Measurements from ENCODE around the gene UTS2R.
A peak's percentile ranks its signal among the peaks of the same experiment; 100 is the strongest.
"Not testable (repeated sequence)": the region's sequence is repeated elsewhere in the genome, so short reads cannot be mapped to it uniquely, and the experiment has no call there.

The UTS2R gene

DNA sequence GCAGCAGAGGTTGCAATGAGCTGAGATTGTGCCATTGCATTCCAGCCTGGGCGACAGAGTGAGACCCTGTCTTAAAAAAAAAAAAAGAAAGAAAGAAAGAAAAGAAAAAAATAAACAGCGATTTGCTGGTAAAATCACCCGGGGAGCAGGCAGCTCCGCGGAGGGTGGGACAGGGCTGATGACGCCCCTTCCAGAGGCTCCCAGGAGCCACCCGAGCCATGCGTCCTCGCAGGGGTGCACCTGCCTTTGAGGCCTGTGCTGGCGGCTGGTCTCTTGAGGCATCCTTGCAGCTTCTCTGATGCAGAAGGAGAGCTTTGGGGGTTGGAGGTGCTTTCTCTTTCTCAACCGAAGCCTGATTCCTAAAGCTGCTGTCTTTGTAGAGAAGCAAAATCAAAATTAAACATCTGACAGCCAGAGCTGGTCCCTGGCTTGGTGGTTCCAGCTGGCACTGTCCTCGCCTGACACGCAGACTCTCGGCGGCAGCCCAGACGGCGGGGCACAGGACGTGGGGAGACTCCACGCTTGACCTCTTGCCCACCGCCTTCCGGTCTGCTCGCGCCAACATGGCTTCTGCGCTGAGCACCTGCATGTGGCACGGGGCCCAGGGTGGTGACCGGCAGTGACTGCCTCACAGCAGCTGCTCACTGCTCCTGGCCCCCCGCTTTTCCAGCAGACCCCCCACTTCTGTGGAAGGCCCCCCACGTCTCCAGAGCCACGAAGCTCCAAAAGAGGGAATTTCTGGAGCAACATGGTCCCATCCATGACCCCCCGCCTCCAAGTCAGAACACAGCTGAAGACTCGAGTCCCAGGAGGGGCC lies 6.6 kb downstream of the UTS2R start:
- peak overlapping the region; percentile 84 for H3K14ac ChIP-seq (ENCODE audit: low read length)
- WGBS, 2 donors (ENCODE audit: extremely low coverage in 2 of 2, insufficient read length in 2 of 2, insufficient replicate concordance in 1 of 2): no CpG with 5 or more reads among the region's 31 CpGs

DNA sequence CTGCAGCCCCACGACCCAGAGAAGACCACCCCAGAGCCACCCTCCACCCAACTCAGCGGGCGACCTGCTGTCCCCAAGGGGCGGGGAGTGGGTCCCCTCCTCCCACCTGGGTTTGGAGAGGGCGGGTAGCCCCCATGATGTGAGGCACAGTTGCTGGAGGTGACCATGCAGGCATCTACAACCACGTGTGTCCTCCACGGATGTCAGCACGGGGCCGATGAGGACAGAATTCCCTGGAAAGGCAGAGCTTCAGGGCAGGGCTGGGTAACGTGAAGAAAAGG lies 7.1 kb downstream of the UTS2R start:
- Histone ChIP-seq H2AFZ (ENCODE audit: low read length) (no peak overlapping the region), H2BK120ac (ENCODE audit: low read depth, low read length) (no peak overlapping the region)

More for the DNA sequence above, 6.6 kb downstream of the UTS2R start:
- Histone ChIP-seq H4K8ac (ENCODE audit: low read depth, low read length) (no peak overlapping the region), H3K27ac (replicated peaks; ENCODE audit: low read length) (no peak overlapping the region), H3K4me2 (ENCODE audit: insufficient read depth, low read length, poor library complexity, severe bottlenecking) (no peak overlapping the region), H3K27me3 (ENCODE audit: control insufficient read depth in 3 of 3, insufficient read depth in 3 of 3, low read depth in 1 of 3, low read length in 3 of 3) (peaks cover 0 to 15% (median 3%) of the 10 kb centered on the region in 3 experiments), H3K23ac (ENCODE audit: low read depth, low read length, poor library complexity) (peak overlapping the region; percentile 68), H2BK120ac (ENCODE audit: low read depth, low read length) (no peak overlapping the region), H2AK5ac (ENCODE audit: low read depth, low read length) (peak overlapping the region; percentile 96), H2BK15ac (ENCODE audit: low read length) (peak overlapping the region; percentile 88), H4K91ac (ENCODE audit: low read depth, low read length, poor library complexity) (no peak overlapping the region), H3K9me3 (replicated peaks in 1 of 2; ENCODE audit: control insufficient read depth in 2 of 2, insufficient read depth in 1 of 2, low read depth in 1 of 2, low read length in 2 of 2) (peaks cover 0 to 5% of the 10 kb centered on the region in 2 donors), H3K36me3 (replicated peaks in 1 of 2; ENCODE audit: control insufficient read depth in 2 of 2, insufficient read depth in 2 of 2, low read length in 2 of 2) (no peaks in the 10 kb centered on the region), H2AFZ (ENCODE audit: low read length) (no peak overlapping the region), H3K4me1 (ENCODE audit: control insufficient read depth in 2 of 2, insufficient read depth in 1 of 2, low read depth in 1 of 2, low read length in 2 of 2) (peaks cover 4% of the 10 kb centered on the region in 2 donors), H3K18ac (ENCODE audit: low read length) (peak overlapping the region; percentile 53), H2BK12ac (ENCODE audit: low read length) (no peak overlapping the region), H3K9ac (ENCODE audit: low read depth, low read length, poor library complexity) (no peak overlapping the region), H2BK5ac (ENCODE audit: low read length) (no peak overlapping the region), H3K79me1 (ENCODE audit: low read depth, low read length) (peaks cover 4% of the 10 kb centered on the region), H3K4ac (ENCODE audit: low read length) (no peak overlapping the region), H3K4me3 (ENCODE audit: low read length in 2 of 2) (no peak overlapping the region)
- no peak for DNase-seq (ENCODE audit: low spot score)

DNA sequence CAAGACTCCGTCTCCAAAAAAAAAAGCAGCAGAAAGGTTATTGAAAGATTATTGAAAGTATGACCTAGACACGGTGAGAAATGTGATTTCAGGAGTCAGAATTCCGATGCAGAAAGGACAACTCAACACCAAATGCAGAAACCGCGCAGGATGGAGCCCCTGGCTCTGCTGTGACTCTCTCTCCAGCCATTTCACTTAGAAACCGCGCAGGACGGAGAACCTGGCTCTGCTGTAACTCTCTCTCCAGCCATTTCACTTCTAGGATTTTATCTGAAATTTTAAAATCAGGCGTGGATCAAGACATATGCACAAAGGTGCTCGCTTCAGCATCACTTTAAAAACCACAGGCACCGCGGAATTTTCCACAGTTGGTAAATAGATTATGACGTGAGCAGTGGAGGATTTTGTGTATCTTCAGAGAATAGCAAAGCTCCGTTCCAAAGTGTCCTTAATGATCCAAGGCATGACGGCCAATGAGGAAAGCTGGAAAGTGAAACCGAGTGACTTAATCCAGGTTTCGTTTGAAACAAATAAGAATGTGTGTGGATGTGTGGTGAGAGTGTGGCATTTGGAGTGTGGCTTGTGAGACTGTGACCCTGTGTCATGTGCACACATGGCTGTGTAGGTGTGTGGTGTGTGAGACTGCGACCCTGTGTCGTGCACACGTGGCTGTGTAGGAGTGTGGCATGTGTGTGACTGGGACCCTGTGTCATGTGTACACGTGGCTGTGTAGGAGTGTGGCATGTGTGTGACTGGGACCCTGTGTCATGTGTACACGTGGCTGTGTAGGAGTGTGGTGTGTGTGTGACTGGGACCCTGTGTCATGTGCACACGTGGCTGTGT lies 9.5 kb downstream of the UTS2R start:
- no CpG with 5 or more reads among the region's 23 CpGs for WGBS, 2 donors (ENCODE audit: extremely low coverage in 2 of 2, insufficient read length in 2 of 2, insufficient replicate concordance in 1 of 2)
- peaks cover 15 to 26% of the 10 kb centered on the region in 2 donors for H3K4me1 ChIP-seq (ENCODE audit: control insufficient read depth in 2 of 2, insufficient read depth in 1 of 2, low read depth in 1 of 2, low read length in 2 of 2)

More for the DNA sequence above, 7.1 kb downstream of the UTS2R start:
- H3K4me3 ChIP-seq (ENCODE audit: low read length in 2 of 2): no peak overlapping the region
- WGBS, 2 donors (ENCODE audit: extremely low coverage in 2 of 2, insufficient read length in 2 of 2, insufficient replicate concordance in 1 of 2): no CpG with 5 or more reads among the region's 10 CpGs
- H3K27ac ChIP-seq (replicated peaks; ENCODE audit: low read length): no peak overlapping the region
- H3K23ac ChIP-seq (ENCODE audit: low read depth, low read length, poor library complexity): peak overlapping the region; percentile 68
- H3K27me3 ChIP-seq (ENCODE audit: control insufficient read depth in 3 of 3, insufficient read depth in 3 of 3, low read depth in 1 of 3, low read length in 3 of 3): peaks cover 0 to 15% (median 0%) of the 10 kb centered on the region in 3 experiments
- no peak for DNase-seq (ENCODE audit: low spot score)
- peak overlapping the region; percentile 96 for H2AK5ac ChIP-seq (ENCODE audit: low read depth, low read length)
- no peak overlapping the region for H2BK12ac ChIP-seq (ENCODE audit: low read length)
- peaks cover 0 to 5% of the 10 kb centered on the region in 2 donors for H3K9me3 ChIP-seq (replicated peaks in 1 of 2; ENCODE audit: control insufficient read depth in 2 of 2, insufficient read depth in 1 of 2, low read depth in 1 of 2, low read length in 2 of 2)
- H3K79me1 ChIP-seq (ENCODE audit: low read depth, low read length): peaks cover 4% of the 10 kb centered on the region
- H3K4me2 ChIP-seq (ENCODE audit: insufficient read depth, low read length, poor library complexity, severe bottlenecking): no peak overlapping the region
- peak overlapping the region; percentile 87 for H3K18ac ChIP-seq (ENCODE audit: low read length)
- H2BK5ac ChIP-seq (ENCODE audit: low read length): no peak overlapping the region
- no peak overlapping the region for H4K91ac ChIP-seq (ENCODE audit: low read depth, low read length, poor library complexity)
- peak overlapping the region; percentile 2 for H3K9ac ChIP-seq (ENCODE audit: low read depth, low read length, poor library complexity)
- no peak overlapping the region for H3K4ac ChIP-seq (ENCODE audit: low read length)
- peak overlapping the region; percentile 88 for H2BK15ac ChIP-seq (ENCODE audit: low read length)
- peaks cover 4 to 7% of the 10 kb centered on the region in 2 donors for H3K4me1 ChIP-seq (ENCODE audit: control insufficient read depth in 2 of 2, insufficient read depth in 1 of 2, low read depth in 1 of 2, low read length in 2 of 2)
- H3K36me3 ChIP-seq (replicated peaks in 1 of 2; ENCODE audit: control insufficient read depth in 2 of 2, insufficient read depth in 2 of 2, low read length in 2 of 2): no peaks in the 10 kb centered on the region
- H3K14ac ChIP-seq (ENCODE audit: low read length): peak overlapping the region; percentile 84
- H4K8ac ChIP-seq (ENCODE audit: low read depth, low read length): no peak overlapping the region

DNA sequence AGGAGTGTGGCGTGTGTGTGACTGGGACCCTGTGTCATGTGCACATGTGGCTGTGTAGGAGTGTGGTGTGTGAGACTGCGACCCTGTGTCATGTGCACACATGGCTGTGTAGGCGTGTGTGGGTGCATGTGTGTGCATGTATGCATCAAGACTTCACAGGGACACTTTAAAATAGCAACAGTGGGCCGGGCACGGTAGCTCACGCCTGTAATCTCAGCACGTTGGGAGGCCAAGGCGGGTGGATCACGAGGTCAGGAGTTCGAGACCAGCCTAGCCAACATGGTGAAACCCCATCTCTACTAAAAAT lies 10.1 kb downstream of the UTS2R start:
- not testable (repeated sequence) for H3K4ac ChIP-seq (ENCODE audit: low read length); H3K79me1 ChIP-seq (ENCODE audit: low read depth, low read length); H3K9ac ChIP-seq (ENCODE audit: low read depth, low read length, poor library complexity); H2BK5ac ChIP-seq (ENCODE audit: low read length); H2BK120ac ChIP-seq (ENCODE audit: low read depth, low read length); H2AK5ac ChIP-seq (ENCODE audit: low read depth, low read length); H3K27ac ChIP-seq (replicated peaks; ENCODE audit: low read length); H4K8ac ChIP-seq (ENCODE audit: low read depth, low read length); H2BK15ac ChIP-seq (ENCODE audit: low read length); H4K91ac ChIP-seq (ENCODE audit: low read depth, low read length, poor library complexity); H2AFZ ChIP-seq (ENCODE audit: low read length); H3K4me3 ChIP-seq (ENCODE audit: low read length in 2 of 2); H3K9me3 ChIP-seq (replicated peaks in 1 of 2; ENCODE audit: control insufficient read depth in 2 of 2, insufficient read depth in 1 of 2, low read depth in 1 of 2, low read length in 2 of 2); DNase-seq (ENCODE audit: low spot score); H3K36me3 ChIP-seq (replicated peaks in 1 of 2; ENCODE audit: control insufficient read depth in 2 of 2, insufficient read depth in 2 of 2, low read length in 2 of 2); H3K27me3 ChIP-seq (ENCODE audit: control insufficient read depth in 3 of 3, insufficient read depth in 3 of 3, low read depth in 1 of 3, low read length in 3 of 3); H3K4me2 ChIP-seq (ENCODE audit: insufficient read depth, low read length, poor library complexity, severe bottlenecking); H2BK12ac ChIP-seq (ENCODE audit: low read length)
- H3K4me1 ChIP-seq (ENCODE audit: control insufficient read depth in 2 of 2, insufficient read depth in 1 of 2, low read depth in 1 of 2, low read length in 2 of 2): peaks cover 17 to 25% of the 10 kb centered on the region in 2 donors
- peak overlapping the region; percentile 22 for H3K23ac ChIP-seq (ENCODE audit: low read depth, low read length, poor library complexity)
- WGBS, 2 donors (ENCODE audit: extremely low coverage in 2 of 2, insufficient read length in 2 of 2, insufficient replicate concordance in 1 of 2): no CpG with 5 or more reads among the region's 10 CpGs
- H3K14ac ChIP-seq (ENCODE audit: low read length): peak overlapping the region; percentile 28
- H3K18ac ChIP-seq (ENCODE audit: low read length): peak overlapping the region; percentile 1

More for the DNA sequence above, 9.5 kb downstream of the UTS2R start:
- H3K4me2 ChIP-seq (ENCODE audit: insufficient read depth, low read length, poor library complexity, severe bottlenecking): no peak overlapping the region
- H4K8ac ChIP-seq (ENCODE audit: low read depth, low read length): no peak overlapping the region
- no peaks in the 10 kb centered on the region for H3K79me1 ChIP-seq (ENCODE audit: low read depth, low read length)
- H3K36me3 ChIP-seq (replicated peaks in 1 of 2; ENCODE audit: control insufficient read depth in 2 of 2, insufficient read depth in 2 of 2, low read length in 2 of 2): no peaks in the 10 kb centered on the region
- H2BK12ac ChIP-seq (ENCODE audit: low read length): no peak overlapping the region
- H3K18ac ChIP-seq (ENCODE audit: low read length): peak overlapping the region; percentile 1
- H3K23ac ChIP-seq (ENCODE audit: low read depth, low read length, poor library complexity): peak overlapping the region; percentile 22
- H3K4me3 ChIP-seq (ENCODE audit: low read length in 2 of 2): no peak overlapping the region
- H3K4ac ChIP-seq (ENCODE audit: low read length): no peak overlapping the region
- no peak overlapping the region for H4K91ac ChIP-seq (ENCODE audit: low read depth, low read length, poor library complexity)
- no peak overlapping the region for H3K27ac ChIP-seq (replicated peaks; ENCODE audit: low read length)
- no peak for DNase-seq (ENCODE audit: low spot score)
- no peak overlapping the region for H2BK120ac ChIP-seq (ENCODE audit: low read depth, low read length)
- H2AK5ac ChIP-seq (ENCODE audit: low read depth, low read length): no peak overlapping the region
- peak overlapping the region; percentile 28 for H3K14ac ChIP-seq (ENCODE audit: low read length)
- no peak overlapping the region for H2BK5ac ChIP-seq (ENCODE audit: low read length)
- H2AFZ ChIP-seq (ENCODE audit: low read length): no peak overlapping the region
- no peaks in the 10 kb centered on the region for H3K9me3 ChIP-seq (replicated peaks in 1 of 2; ENCODE audit: control insufficient read depth in 2 of 2, insufficient read depth in 1 of 2, low read depth in 1 of 2, low read length in 2 of 2)
- H3K9ac ChIP-seq (ENCODE audit: low read depth, low read length, poor library complexity): no peak overlapping the region
- H3K27me3 ChIP-seq (ENCODE audit: control insufficient read depth in 3 of 3, insufficient read depth in 3 of 3, low read depth in 1 of 3, low read length in 3 of 3): peaks cover 0 to 2% (median 0%) of the 10 kb centered on the region in 3 experiments
- no peak overlapping the region for H2BK15ac ChIP-seq (ENCODE audit: low read length)

All from neuronal stem cell (in vitro differentiated cells).